ENCODE data around the gene DPEP1.
A peak's percentile ranks its signal among the peaks of the same experiment; 100 is the strongest.
"Not testable (repeated sequence)": the region's sequence is repeated elsewhere in the genome, so short reads cannot be mapped to it uniquely, and the experiment has no call there.

DPEP1 gene

GRCh38 chr16:89613231-89613953 lies at the start of gene DPEP1:
TSS of gene DPEP1 (plus strand) at chr16:89613642. CDS start at chr16:89630411, 16,769 bp downstream.
- DNase-seq (ENCODE audit: low spot score) (no peak), FAIRE-seq (no peak)

GRCh38 chr16:89564476-89565255 lies 48.8 kb upstream of the DPEP1 start:
- no peak for DNase-seq (ENCODE audit: low spot score)

GRCh38 chr16:89565256-89565505 lies 48.3 kb upstream of the DPEP1 start:
- FAIRE-seq (no peak), DNase-seq (ENCODE audit: low spot score) (no peak)

More at GRCh38 chr16:89564476-89565255, 48.8 kb upstream of the DPEP1 start:
- no peak for FAIRE-seq

GRCh38 chr16:89565506-89566372 lies 47.7 kb upstream of the DPEP1 start:
- FAIRE-seq (no peak), DNase-seq (ENCODE audit: low spot score) (peak; percentile 41)

GRCh38 chr16:89567656-89568594 lies 45.5 kb upstream of the DPEP1 start:
- FAIRE-seq (no peak), DNase-seq (ENCODE audit: low spot score) (no peak)

- DNase-seq (ENCODE audit: low spot score) (no peak), FAIRE-seq (no peak)
Measured at GRCh38 chr16:89569506-89570341, 43.7 kb upstream of the DPEP1 start.

GRCh38 chr16:89570342-89570923 lies 43.0 kb upstream of the DPEP1 start:
- no peak for DNase-seq (ENCODE audit: low spot score)
- no peak for FAIRE-seq

GRCh38 chr16:89570983-89571598 lies 42.4 kb upstream of the DPEP1 start:
- FAIRE-seq; DNase-seq (ENCODE audit: low spot score): not testable (repeated sequence)

- FAIRE-seq (no peak), DNase-seq (ENCODE audit: low spot score) (no peak)
Measured at GRCh38 chr16:89571636-89572035, 41.8 kb upstream of the DPEP1 start.

- FAIRE-seq = no peak
- no peak for DNase-seq (ENCODE audit: low spot score)
Measured at GRCh38 chr16:89572073-89572484, 41.4 kb upstream of the DPEP1 start.

- FAIRE-seq (no peak), DNase-seq (ENCODE audit: low spot score) (no peak)
Measured at GRCh38 chr16:89572485-89573205, 40.8 kb upstream of the DPEP1 start.

- DNase-seq (ENCODE audit: low spot score) = no peak
- FAIRE-seq = no peak
Measured at GRCh38 chr16:89573826-89574680, 39.4 kb upstream of the DPEP1 start.

GRCh38 chr16:89574681-89575246 lies 38.7 kb upstream of the DPEP1 start:
- DNase-seq (ENCODE audit: low spot score) (no peak), FAIRE-seq (no peak)

GRCh38 chr16:89575247-89576152 lies 37.9 kb upstream of the DPEP1 start, which contains the start of gene CPNE7:
TSS of gene CPNE7 (plus strand) at chr16:89575758. CDS start at chr16:89575898, 140 bp downstream.
- DNase-seq (ENCODE audit: low spot score) (no peak), FAIRE-seq (no peak)

- no peak for DNase-seq (ENCODE audit: low spot score)
- no peak for FAIRE-seq
Measured at GRCh38 chr16:89576153-89577054, 37.0 kb upstream of the DPEP1 start.

Data from urothelium cell line (cell line).